SHP77 treated with DMSO at 0.1 percent for 48 hours (cell line): ENCODE results near the gene GOLT1A.

Source experiments
- DNase-seq: peaks from one replicate; lab custom pipeline; 2025; lab: John Stamatoyannopoulos, UW

Gene GOLT1A

DNA sequence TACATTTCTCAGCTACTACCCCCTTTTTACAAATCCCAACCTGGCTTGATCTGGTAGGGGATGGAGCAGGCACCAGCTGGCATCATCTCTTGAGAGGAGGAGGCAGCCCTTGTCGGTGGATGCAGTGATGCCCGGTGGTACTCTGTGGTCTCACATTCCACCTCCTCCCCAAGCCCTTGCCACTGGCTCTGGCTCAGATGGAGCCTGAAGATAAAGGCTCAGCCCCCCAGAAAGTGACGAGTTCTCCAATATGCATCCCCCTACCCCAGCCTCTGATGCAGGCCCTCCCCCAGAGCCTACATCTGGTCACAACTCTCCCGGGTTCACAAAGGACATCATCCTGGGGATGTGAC is 3.8 kb upstream of the GOLT1A start:
- DNase-seq: no peak

DNA sequence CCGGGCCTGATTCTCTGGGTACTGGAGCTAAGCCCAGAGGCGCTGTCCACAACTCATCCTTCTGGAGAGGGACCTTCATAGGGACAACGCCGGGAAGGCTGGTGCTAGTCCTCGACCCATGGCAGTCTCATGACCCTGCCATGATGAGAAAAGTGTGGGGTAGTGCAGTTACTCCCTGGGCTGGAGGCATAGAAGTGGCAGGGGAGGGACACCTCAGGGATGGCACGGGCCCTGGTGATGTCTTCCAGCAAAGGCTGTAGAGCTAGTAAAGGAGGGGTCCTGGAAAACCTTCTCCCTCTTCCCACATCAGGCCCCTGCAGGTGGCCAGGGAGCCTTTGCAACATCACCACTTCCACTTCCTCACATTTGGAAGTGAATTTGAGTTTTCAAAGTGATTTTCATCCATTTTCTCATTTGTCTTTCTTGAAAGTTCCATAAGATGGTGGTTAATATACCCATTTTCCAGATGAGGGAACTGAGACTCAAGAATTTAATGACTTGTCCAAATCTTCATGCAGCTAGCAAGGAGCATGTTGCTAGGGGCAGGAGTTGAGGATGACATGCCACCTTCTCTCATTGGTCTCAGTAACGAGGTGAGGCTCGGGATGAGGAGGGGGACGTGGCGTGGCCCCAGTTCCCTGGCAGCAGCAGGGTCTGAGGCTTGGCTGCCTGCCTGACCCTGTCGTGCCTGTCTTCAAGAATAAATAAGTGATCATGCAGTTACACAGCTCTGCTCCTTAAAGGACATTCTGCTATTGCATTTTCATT is 3.3 kb upstream of the GOLT1A start:
- no peak for DNase-seq

DNA sequence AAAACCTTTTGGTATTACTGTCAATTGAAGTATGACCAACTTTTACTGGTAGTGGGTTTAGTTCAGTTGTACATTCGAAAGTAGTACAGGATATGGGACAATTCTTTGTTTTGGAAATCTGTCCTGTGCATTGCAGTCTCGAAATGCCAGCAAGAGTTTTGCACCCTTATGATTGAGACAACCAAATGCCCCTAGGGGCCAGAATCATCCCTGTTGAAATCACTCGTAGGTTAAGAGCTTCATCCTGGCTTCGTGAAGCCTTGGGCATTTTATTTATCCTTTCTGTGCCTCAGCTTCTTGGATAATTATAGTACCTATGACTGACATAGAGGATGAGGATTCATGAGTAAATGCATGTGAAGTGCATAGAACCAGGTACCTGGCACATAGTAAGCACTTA is 2.4 kb upstream of the GOLT1A start:
- no peak for DNase-seq

DNA sequence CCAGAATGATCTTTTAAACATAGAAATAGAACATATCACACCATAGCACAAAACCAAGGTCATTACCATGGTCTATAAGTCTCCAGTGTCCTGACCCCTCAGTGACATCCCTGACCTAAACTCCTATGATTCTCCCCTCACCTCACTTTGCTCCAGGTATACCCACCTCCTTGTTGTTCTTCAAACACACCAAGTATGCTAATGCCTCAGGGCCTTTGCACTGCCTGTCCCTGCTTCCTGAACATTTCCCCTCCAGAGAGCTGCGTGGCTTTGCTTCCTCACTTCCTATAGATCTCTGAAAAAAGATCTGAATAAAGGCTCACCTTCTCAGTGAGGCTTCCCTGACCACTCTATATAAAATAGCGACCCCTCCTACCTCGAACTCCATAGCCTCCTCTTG is 1.1 kb downstream of the GOLT1A start:
- DNase-seq: no peak

DNA sequence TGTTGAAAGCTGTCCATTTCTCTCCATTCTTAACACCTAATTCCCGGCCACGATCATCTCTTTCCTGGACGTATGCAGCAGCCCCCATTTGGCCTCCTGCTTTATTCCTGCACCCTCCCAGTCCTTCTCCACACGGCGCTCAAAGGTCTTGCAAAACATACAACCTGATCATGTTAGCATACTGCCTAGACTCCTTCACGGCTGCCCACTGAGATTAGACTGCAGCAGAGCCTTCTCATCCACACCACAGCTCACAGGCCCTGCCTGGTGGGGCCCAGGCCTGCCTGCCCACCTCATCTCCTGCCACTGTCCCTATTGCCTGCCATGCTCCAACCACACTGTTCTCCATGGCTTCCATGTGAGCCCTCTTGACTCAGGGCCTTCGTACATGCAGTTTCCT is 2.7 kb downstream of the GOLT1A start:
- DNase-seq: no peak

DNA sequence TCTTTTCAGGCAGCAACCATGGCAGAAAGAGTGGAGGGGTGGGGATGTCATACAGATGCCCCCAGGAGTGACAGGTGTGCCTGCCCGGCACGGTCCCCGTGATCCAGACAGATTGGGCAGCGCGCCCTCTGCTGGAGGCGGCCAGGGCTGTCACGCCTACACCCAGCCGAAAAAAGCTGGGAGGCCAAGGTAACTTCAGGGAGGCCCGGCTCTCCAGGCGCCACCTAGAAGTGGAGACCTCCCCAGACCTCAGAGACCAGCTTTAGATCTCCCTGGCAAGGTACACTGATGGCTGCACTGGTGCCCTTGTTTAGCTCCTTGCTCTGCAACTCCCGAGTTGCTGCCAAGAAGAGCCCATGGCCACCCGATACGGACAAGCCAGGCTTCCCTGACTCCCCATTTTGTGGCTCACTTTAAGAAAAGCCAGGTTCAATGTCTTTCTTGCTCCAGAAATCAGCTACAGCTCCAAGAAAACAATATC is 6.6 kb downstream of the GOLT1A start:
- peak; percentile 5 for DNase-seq

DNA sequence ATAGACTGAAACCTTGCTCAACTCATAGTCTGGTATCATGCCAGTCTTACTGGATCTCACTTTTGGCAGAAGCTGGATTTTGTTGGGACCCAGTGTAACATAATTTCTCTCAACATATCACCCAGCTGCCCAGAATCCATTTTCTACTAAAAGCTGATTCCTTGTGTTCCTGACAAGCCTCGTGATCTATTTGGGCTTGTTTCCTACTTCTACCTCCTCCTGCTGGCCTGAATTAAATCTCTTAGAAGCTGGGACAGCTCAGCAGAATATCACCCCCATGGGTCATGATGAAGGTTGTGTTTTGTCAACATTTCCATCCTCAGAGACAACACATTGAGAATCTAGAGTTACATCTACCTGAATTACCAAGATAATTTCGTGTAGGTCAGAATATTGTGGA is 7.7 kb downstream of the GOLT1A start:
- DNase-seq: no peak

DNA sequence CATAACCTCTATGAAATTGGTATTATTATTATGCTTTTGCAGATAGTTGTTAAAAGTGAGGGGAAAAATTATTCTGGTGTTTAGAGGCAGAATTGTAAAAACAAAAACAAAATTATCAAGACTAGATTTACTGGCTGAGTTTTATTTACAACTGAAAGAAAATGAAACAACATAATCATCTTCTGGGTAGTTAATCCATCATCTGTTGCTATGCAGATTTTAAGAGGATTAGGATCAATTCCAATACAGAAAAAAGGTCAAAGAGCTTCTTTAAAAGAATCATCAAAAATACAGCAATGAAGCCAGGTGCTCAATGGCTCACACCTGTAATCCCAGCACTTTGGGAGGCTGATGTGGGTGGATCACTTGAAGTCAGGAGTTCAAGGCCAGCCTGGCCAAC is 8.3 kb downstream of the GOLT1A start:
- DNase-seq: no peak

DNA sequence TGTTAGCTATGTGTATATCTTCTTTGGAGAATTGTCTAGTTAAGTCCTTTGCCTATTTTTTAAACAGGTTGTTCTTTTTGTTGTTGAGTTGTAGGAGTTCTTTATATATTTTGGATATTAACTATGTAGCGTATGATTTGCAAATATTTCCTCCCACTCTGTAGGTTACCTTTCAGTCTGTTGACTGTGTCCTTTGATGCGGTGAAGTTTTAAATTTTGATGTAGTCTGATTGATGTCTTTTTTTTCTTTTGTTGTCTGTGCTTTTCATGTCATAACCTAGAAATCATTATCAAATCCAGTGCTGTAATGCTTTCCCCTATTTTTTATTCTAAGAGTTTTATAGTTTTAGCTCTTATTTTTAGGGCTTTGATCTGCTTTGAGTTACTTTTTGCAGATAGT is 8.8 kb downstream of the GOLT1A start:
- no peak for DNase-seq

DNA sequence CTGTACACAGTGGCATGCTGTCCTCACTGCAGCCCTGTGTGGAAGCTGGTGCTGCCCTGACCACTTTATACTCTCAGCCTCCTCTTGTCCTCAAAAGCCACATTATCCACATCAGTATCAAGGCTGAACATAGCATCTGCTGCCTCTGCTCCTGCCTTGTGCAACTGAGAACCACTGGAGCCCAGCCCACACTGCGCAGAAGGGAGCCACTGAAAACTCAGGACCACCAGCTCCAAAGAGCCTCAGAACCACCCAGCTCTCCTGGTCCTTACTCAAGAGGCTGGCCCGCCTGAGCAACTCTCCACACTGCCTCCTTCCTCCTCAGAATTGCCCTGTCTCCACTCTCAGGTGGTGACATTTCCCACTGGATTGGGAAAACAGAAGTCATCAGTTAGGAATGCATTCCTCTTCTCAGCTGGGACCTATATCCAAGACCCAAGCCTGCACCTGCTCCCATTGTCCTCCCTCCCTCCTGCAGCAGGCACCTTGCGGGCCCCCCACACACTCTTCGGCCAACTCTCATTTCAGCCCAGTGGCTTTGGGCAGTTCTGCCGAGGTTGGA is 10.5 kb downstream of the GOLT1A start:
- DNase-seq: no peak

DNA sequence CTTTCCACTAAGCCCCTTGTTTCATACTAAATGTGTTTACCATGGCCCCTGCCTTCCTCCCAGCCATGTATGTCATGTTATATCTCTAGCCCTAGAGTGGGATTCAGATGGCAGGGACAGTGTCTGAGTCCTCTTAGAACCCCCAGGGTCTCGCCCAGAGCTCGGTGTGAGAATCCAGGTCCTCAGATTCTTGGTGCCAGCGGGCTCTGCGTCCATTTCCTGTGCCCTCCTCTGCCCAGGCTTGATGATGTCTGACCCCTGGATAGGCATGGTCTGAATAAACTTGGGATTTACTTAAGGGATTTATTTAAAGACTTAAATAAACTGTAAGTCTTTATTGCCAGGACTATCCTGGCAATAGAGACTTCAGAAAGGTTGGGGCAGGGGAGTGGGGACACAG is 11.3 kb downstream of the GOLT1A start:
- DNase-seq: no peak

DNA sequence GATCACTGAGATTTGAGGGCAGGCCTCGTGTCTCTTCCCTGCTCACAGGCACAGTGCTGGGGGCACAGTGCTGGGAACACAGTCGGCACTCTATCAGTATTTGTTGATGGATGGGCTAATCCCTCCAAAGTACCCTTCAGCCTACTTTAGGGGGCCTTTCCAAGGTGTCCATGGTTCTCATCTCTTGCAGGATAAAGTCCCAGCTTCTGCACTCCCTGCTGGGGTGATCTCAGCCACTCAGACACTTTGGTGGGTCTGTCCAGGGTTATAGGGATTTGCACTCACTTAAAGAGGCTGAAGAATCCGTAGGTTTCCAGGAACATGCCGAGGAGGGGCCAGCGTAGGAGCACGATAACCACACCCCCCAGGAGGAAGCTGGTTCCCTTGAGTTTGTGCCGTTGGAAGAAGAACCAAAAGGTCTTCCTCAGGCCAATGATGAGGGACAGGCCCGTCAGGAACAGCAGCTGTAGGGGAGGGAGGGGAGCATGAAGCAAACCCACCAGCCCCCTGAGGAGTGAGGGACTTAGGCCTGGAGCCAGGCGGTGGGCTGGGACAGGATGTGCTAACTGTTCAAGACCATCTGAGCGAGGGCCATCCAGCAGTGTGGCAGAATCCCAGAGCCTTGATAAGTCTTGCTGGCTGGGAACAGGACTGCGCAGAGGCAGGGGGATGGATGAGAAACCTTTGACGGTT is 12.3 kb downstream of the GOLT1A start:
- DNase-seq: no peak

DNA sequence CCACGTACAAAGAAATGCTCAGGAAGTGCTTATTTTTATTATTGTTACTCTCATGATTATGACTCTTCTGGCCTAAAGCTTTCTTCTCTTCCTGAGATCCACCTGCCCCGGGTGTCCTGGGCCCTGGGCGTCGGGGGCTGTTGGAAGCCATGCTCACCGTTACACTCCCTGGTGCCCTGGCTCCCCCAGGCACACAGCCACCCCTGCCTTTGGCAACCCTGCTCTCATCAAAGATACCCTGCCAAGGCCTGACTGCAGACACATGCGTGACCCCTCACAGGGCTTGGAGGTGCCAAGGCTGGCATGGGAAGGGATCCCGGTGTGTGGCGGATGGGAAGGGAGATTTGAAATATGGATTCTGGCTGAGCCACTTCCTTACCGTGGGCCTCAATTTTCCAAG is 14.2 kb downstream of the GOLT1A start:
- DNase-seq: no peak

DNA sequence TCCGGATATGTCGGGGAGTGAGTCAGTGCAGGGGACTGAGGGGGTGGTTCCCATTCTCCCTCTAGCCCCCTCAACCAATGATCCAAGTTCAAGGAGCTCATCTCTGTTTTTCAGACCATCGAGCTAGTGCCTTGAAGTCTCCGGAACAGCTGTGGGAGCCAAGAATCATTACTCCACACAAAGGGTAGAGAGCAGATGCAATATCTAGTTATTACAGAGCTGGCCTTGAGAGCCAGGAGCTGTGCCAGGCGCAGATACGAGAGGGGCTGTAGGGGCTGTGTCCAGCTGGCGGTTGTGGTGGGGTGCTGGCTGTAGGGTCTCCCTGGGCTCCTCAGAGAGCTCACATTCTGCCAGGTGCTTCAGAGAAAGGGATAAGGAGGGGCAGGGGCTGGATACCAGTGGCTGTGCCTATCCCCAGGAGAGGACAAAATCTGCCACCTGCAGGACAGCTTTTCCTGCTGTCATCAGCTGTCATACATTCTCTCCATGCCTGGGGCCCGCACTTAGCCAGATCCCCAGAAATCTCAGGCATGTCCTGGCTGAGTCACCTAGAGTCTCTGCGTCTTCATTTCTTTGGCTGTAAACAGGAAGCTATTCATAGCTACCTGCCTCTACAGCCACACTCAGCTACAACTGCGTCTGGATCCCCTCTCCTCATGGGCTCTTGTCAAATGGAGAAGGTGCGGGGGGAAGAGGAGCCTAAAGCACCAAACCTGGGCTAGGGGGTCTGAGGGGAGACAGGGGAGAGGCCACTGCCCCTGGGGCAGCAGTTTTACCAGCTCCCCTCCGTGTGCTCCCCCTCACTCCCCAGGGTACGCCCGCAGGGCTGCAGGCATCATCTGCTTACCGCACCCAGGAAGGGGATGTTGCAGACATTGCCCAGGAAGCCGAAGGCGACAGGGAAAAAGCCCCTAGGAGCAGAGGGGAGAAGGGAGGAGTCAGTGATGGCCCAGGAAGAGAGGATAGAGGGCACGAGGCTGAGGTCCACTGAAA is 15.1 kb downstream of the GOLT1A start:
- no peak for DNase-seq

DNA sequence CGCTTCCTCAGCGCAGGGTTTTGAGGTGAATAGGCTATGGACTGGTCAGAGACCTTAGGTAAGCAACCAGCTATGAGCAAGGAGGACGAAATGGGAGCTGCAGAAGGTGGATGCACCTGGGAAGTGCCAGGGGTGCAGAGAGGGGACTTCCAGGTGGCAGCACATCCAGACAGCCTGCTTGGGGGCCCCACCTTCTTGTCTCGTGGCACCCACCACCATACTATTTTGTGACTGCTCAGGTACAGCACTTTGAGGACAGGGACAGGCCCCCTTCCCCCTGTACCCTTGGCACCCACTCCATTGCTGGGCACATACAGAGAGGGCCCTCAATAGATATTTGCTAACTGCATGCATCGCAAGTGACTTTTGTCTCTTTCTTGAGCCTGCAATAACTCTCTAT is 16.7 kb downstream of the GOLT1A start:
- DNase-seq: no peak

DNA sequence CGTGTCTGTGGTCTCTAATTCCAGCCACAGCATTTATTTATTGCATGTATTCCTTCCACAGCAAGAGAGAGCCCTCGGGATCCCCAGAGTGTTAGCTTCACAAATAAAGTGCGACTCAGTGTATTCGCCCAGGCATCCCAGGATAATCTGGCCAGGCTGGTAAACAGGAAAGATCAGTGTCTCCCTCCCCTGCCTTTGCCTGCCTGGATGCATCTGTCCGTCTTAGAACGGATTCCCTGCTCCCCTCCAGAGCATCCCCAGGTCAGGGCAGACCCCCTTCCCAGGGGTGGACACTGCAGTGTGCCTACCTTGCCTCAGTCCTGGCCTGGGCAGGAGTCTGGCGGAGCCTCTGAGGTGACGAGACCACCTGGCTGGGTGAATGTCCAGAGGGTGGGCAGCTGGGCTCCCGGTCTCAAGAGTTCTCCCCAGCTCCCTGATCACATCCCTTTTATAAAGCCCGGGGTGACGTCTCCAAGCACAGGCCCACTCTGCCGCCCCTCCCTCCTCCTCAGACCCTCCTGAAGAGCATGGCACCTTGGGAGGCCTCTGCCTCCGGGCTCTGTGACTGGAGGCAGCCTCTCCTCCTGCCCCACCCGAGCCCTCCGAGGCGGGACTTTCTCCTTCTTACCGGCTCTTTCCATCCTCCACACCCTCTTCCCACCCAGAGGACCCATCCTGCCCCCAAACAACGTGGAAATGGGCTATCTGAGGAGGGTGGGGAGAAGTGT is 17.6 kb downstream of the GOLT1A start, which contains the start of gene KISS1:
Gene KISS1, minus strand, starts transcription at position 424 of the 728 bp plus-strand sequence. CDS start 3,615 bp downstream, outside the sequence.
- DNase-seq: no peak

DNA sequence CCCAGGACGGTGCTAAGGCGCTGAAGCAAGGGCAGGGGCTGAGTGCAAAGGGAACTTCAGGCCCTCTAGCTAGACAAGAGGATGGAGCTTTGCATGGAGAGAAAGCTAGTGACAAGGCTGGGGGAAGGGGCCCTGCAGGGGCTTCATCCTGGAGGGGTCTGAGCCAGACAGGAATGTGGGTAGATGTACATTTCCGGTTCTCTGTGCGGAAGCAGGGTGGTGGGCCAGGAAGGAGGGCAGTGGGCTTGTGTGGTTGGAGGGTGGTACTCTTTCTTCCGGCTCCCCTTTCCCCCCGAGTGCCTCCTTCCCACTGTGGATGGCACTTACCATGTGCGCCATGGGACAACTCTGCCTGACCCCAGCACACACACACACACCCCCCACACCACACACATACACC is 19.0 kb downstream of the GOLT1A start:
- DNase-seq: no peak

DNA sequence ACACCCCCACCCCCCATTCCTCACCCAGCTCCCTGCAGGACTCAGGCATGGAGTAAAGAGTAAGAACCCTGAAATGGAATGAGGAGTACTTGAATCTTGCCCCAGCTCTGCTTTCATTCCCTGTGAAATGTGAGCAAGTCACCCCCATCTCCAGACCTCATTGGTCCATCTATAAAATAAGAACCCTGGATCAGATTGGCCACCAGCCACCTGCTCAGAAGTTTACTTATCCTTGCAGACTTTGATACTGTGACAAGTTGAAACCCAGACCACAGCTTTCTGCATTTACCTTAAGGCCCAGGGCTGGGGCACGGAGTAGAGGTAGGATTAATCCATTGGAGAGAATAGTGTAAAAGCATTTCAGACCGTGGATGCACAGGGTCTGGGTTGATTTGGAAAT is 19.7 kb downstream of the GOLT1A start:
- DNase-seq: no peak

DNA sequence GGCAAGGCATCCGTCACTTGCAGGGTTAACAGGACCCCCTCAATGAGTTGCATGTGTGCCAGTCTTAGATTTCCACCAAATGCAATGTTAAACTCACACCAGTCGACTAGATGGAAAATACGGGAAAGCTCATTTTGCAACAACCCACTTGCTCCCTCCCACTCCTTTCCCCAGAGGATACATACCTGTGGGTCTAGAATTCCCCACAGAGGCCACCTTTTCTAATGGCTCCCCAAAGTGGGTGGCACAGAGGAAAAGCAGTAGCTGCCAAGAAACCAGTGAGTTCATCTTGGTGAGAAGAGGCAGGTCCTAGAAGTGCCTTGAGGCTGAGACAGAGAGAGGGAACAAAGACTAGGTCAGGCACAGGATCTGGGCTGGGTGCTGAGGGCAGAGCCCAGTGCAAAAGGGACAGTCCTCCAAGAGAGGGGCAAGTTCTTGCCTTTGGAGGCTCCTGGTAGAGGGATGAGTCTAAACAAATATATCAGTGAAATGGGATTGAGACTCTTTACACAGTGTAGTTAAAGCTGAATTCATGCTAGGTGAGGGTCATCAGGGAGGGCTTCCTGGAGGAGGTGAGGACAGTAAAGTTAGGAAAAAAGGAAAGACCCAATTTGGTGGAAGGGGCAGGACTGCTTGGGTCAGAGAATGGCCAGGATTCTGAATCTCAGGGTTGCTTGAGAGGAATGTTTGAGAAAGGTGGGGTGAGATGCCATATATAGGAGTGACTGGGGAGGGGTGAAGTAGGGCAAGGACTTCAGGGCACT is 21.0 kb downstream of the GOLT1A start:
- no peak for DNase-seq

DNA sequence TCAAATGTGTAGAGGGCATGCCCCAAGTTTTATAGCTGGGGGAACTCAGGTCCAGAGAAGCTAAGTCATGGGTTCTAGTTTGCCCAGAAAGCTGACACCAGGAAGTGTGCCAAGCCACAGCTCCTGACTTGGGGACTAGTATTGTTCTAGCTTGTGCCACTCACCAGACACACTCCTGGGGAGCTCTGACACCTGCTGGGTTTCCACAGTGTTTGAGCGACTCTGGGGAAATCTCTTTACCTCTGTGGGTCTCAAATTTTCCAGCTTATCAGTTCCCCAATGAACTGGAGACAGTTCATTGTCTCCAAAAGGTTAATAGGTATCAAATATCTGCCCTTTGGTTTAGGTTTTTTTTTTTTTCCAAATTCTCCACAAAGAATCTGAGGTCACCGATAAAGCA is 21.7 kb downstream of the GOLT1A start:
- DNase-seq: no peak

DNA sequence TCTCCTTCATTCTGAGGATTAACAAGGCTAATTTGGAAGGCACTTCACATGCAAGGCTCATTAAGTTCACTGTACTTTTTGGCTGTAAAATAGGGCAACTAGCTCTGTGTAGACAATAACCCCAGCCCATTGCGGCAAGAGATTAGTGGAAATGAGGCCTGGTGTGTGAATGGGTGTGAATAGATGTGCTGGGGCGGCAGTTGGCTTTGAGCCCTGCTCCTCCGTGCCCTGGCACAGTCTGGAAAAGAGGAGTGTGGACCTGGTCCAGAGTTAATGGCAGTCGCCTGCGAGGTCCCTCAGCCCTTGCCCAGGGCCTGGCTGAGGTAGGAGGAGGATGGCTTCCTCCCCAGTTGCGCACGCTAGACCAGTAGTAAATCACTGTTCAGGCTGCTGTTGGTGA is 22.3 kb downstream of the GOLT1A start:
- no peak for DNase-seq
